H9 (cell line): ENCODE data around the gene GPR68. TPM values are rescaled to one million over a fixed set of nuclear protein-coding genes. Genes with fewer than 3 reads are reported as not detected.

Source experiments
- DNase-seq: peaks from one replicate; pipeline ENCODE4 v3.0.0-alpha.2; 2017
- H2AFZ ChIP-seq: one replicate; pipeline ENCODE4 v1.6.1; 2013; ENCODE audit warnings: mild to moderate bottlenecking, low read length, control low read depth, moderate library complexity
- H2AK5ac ChIP-seq: 2 replicates; pipeline ENCODE4 v1.6.1; 2013; ENCODE audit warnings: low read length, control low read depth, mixed read lengths; ENCODE audit not compliant: insufficient read length
- H2BK120ac ChIP-seq: one replicate; pipeline ENCODE4 v1.6.1; 2013; ENCODE audit warnings: low read depth, mild to moderate bottlenecking, low read length, control low read depth, inconsistent platforms; ENCODE audit not compliant: poor library complexity, severe bottlenecking
- H2BK12ac ChIP-seq: 2 replicates; pipeline ENCODE4 v1.6.1; 2013; ENCODE audit warnings: low read length, control low read depth, mixed read lengths, low read depth; ENCODE audit not compliant: insufficient read length
- H2BK15ac ChIP-seq: 2 replicates; pipeline ENCODE4 v1.6.1; 2013; ENCODE audit warnings: low read depth, low read length, control low read depth
- H2BK20ac ChIP-seq: one replicate; pipeline ENCODE4 v1.6.1; 2013; ENCODE audit warnings: low read depth, mild to moderate bottlenecking, low read length, control low read depth, inconsistent platforms; ENCODE audit not compliant: poor library complexity, severe bottlenecking
- H2BK5ac ChIP-seq: 2 replicates; pipeline ENCODE4 v1.6.1; 2013; ENCODE audit warnings: low read length, control low read depth, mixed read lengths; ENCODE audit not compliant: insufficient read length
- H3K14ac ChIP-seq: 2 replicates; pipeline ENCODE4 v1.6.1; 2013; ENCODE audit warnings: low read length, control low read depth; ENCODE audit not compliant: insufficient read depth
- H3K18ac ChIP-seq: 2 replicates; pipeline ENCODE4 v1.6.1; 2013; ENCODE audit warnings: low read depth, mild to moderate bottlenecking, mixed read lengths, low read length, control low read depth; ENCODE audit not compliant: insufficient read length
- H3K23ac ChIP-seq: 2 replicates; pipeline ENCODE4 v1.6.1; 2013; ENCODE audit warnings: low read length, control low read depth, mixed read lengths, low read depth; ENCODE audit not compliant: insufficient read length
- H3K23me2 ChIP-seq: 2 replicates; pipeline ENCODE4 v1.6.1; 2013; ENCODE audit warnings: low read depth, mild to moderate bottlenecking, mixed read lengths, low read length, control low read depth; ENCODE audit not compliant: insufficient read length, poor library complexity, severe bottlenecking
- H3K27ac ChIP-seq: 2 replicates; pipeline ENCODE4 v1.5.1; 2013; ENCODE audit warnings: low read length, control low read depth, mixed read lengths, low read depth; ENCODE audit not compliant: insufficient read length
- H3K27me3 ChIP-seq: 2 replicates; pipeline ENCODE4 v1.6.1; 2013; ENCODE audit warnings: low read length, control low read depth, inconsistent platforms; ENCODE audit not compliant: insufficient read depth
- H3K4ac ChIP-seq: 2 replicates; pipeline ENCODE4 v1.6.1; 2013; ENCODE audit warnings: low read depth, mild to moderate bottlenecking, control low read depth, inconsistent platforms, low read length, moderate library complexity
- H3K4me1 ChIP-seq: 2 replicates; pipeline ENCODE4 v1.6.1; 2013; ENCODE audit warnings: low read length, control low read depth, inconsistent platforms; ENCODE audit not compliant: insufficient read depth
- H3K4me2 ChIP-seq: 2 replicates; pipeline ENCODE4 v1.6.1; 2013; ENCODE audit warnings: low read length, control low read depth, mixed read lengths; ENCODE audit not compliant: insufficient read length, insufficient read depth
- H3K56ac ChIP-seq: 2 replicates; pipeline ENCODE4 v1.6.1; 2013; ENCODE audit warnings: low read depth, mild to moderate bottlenecking, mixed read lengths, low read length, control low read depth; ENCODE audit not compliant: insufficient read length
- H3K79me1 ChIP-seq: 2 replicates; pipeline ENCODE4 v1.6.1; 2013; ENCODE audit warnings: low read depth, mild to moderate bottlenecking, moderate library complexity, low read length, control low read depth, inconsistent platforms; ENCODE audit not compliant: insufficient read depth, poor library complexity, severe bottlenecking
- H3K79me2 ChIP-seq: 2 replicates; pipeline ENCODE4 v1.6.1; 2013; ENCODE audit warnings: low read length, control low read depth, inconsistent platforms; ENCODE audit not compliant: insufficient read depth
- H3K9ac ChIP-seq: 2 replicates; pipeline ENCODE4 v1.6.1; 2013; ENCODE audit warnings: low read length, control low read depth, mixed read lengths; ENCODE audit not compliant: insufficient read length; ENCODE audit errors: extremely low read depth
- H3K9me3 ChIP-seq: one replicate; pipeline ENCODE4 v1.6.1; 2013; ENCODE audit warnings: low read depth, low read length, inconsistent platforms; ENCODE audit not compliant: control insufficient read depth
- H3T11ph ChIP-seq: one replicate; pipeline ENCODE4 v1.6.1; 2013; ENCODE audit warnings: mild to moderate bottlenecking, low read length, control low read depth, inconsistent platforms
- H4K20me1 ChIP-seq: one replicate; pipeline ENCODE4 v1.6.1; 2013; ENCODE audit not compliant: control insufficient read depth, insufficient read length, insufficient read depth
- H4K5ac ChIP-seq: 2 replicates; pipeline ENCODE4 v1.6.1; 2013; ENCODE audit warnings: low read depth, mild to moderate bottlenecking, mixed read lengths, low read length, control low read depth; ENCODE audit not compliant: insufficient read length
- H4K8ac ChIP-seq: replicated peaks from 2 replicates; pipeline ENCODE4 v1.6.1; 2013; ENCODE audit warnings: low read length, control low read depth, mixed read lengths, low read depth; ENCODE audit not compliant: insufficient read length
- H4K91ac ChIP-seq: 2 replicates; pipeline ENCODE4 v1.6.1; 2013; ENCODE audit warnings: low read depth, mild to moderate bottlenecking, moderate library complexity, mixed read lengths, low read length, control low read depth; ENCODE audit not compliant: insufficient read length
- H3K27ac Mint-ChIP-seq, 3 experiments: 2 replicates in 2 of 3; 3 replicates in 1 of 3; pipeline ENCODE4 v1.8.0; 2020 to 2021; ENCODE audit warnings: mixed read lengths in 3 of 3, mild to moderate bottlenecking in 1 of 3, moderate library complexity in 1 of 3
- H3K27me3 Mint-ChIP-seq: 2 replicates; pipeline ENCODE4 v1.8.0; 2021; ENCODE audit warnings: low read depth, mild to moderate bottlenecking, moderate library complexity, mixed read lengths
- H3K36me3 Mint-ChIP-seq, 3 experiments: 2 replicates in 2 of 3; 3 replicates in 1 of 3; pipeline ENCODE4 v1.8.0; 2020 to 2021; ENCODE audit warnings: low read depth in 3 of 3, mixed read lengths in 3 of 3; ENCODE audit not compliant: insufficient read depth in 1 of 3
- H3K4me1 Mint-ChIP-seq, 2 experiments: 2 replicates each; pipeline ENCODE4 v1.8.0; 2020; ENCODE audit warnings: mixed read lengths in 2 of 2
- H3K4me3 Mint-ChIP-seq, 2 experiments: 2 replicates in 1 of 2; 3 replicates in 1 of 2; pipeline ENCODE4 v1.8.0; 2020 to 2021; ENCODE audit warnings: mild to moderate bottlenecking in 2 of 2, mixed read lengths in 2 of 2, moderate library complexity in 1 of 2
- H3K9me3 Mint-ChIP-seq, 2 experiments: 2 replicates in 1 of 2; 3 replicates in 1 of 2; pipeline ENCODE4 v1.8.0; 2020; ENCODE audit warnings: mild to moderate bottlenecking in 2 of 2, mixed read lengths in 2 of 2, moderate library complexity in 1 of 2
- CTCF ChIP-seq: fragments of 200-600 bp; sonication (generic); conservative IDR thresholded peaks from 3 replicates; pipeline ENCODE4 v1.8.0; 2021; ENCODE audit warnings: antibody characterized with exemption, mild to moderate bottlenecking
- WGBS: extraction: QIAGEN DNeasy Blood & Tissue Kit; methylation state at CpG from one replicate; pipeline ENCODE4 v1.1.7; 2013; ENCODE audit warnings: missing lambda C conversion rate, low lambda C conversion rate, mixed read lengths; ENCODE audit not compliant: insufficient read length; ENCODE audit errors: extremely low coverage; 5-methylcytosine and 5-hydroxymethylcytosine counted together
- total RNA-seq: library from RNA; stranded (reverse); gene quantifications from 2 replicates; pipeline ENCODE4 v1.2.1, GENCODE V29; 2021

The GPR68 gene
- total RNA-seq, 1 experiment from 2014 or later, result 0.33 TPM

GRCh38 chr14:91232603-91233002 is 11.9 kb downstream of the GPR68 start:
- H2BK5ac ChIP-seq, result no peak overlapping the region
- peaks cover 4% of the 10 kb centered on the region for H3K4me1 ChIP-seq
- H3K9me3 ChIP-seq, result no peaks in the 10 kb centered on the region
- no peak overlapping the region for H3K56ac ChIP-seq
- no peak overlapping the region for H3K9ac ChIP-seq
- no peak overlapping the region for H3K4ac ChIP-seq
- no peak overlapping the region for H2BK15ac ChIP-seq
- no CpG with 5 or more reads among the region's 2 CpGs for WGBS
- TF ChIP-seq CTCF, result no peak
- Mint-ChIP-seq H3K4me1 (peaks cover 12 to 13% of the 10 kb centered on the region in 2 experiments), H3K4me3 (no peak overlapping the region), H3K9me3 (peaks cover 10 to 16% of the 10 kb centered on the region in 2 experiments; a peak in 4 of 5 replicates), H3K27ac (no peak overlapping the region), H3K36me3 (peaks cover 12 to 19% (median 14%) of the 10 kb centered on the region in 3 experiments), H3K27me3 (peaks cover 15% of the 10 kb centered on the region)
- no peak overlapping the region for H2AK5ac ChIP-seq
- H3K23ac ChIP-seq, result no peak overlapping the region
- H3K4me2 ChIP-seq, result no peak overlapping the region
- no peak overlapping the region for H3K14ac ChIP-seq
- no peak overlapping the region for H3T11ph ChIP-seq
- no peak overlapping the region for H2AFZ ChIP-seq
- no peak overlapping the region for H2BK12ac ChIP-seq
- H4K8ac ChIP-seq, result no peak overlapping the region
- no peaks in the 10 kb centered on the region for H4K20me1 ChIP-seq
- H3K18ac ChIP-seq, result no peak overlapping the region
- no peaks in the 10 kb centered on the region for H3K27me3 ChIP-seq
- no peak for DNase-seq
- no peaks in the 10 kb centered on the region for H3K79me2 ChIP-seq
- H3K23me2 ChIP-seq, result no peaks in the 10 kb centered on the region
- no peak overlapping the region for H4K5ac ChIP-seq
- no peak overlapping the region for H3K27ac ChIP-seq
- no peak overlapping the region for H2BK120ac ChIP-seq
- H4K91ac ChIP-seq, result no peak overlapping the region
- H3K79me1 ChIP-seq, result no peaks in the 10 kb centered on the region
- H2BK20ac ChIP-seq, result no peak overlapping the region
